Ishikawa (cell line): ENCODE results near the gene RPL10L.

Experiments
- CEBPB ChIP-seq: IDR thresholded peaks from 2 replicates; pipeline ENCODE4 v1.6.1; 2012
- CREB1 ChIP-seq: IDR thresholded peaks from 2 replicates; pipeline ENCODE4 v1.6.1; 2012; ENCODE audit warnings: low read depth
- EGR1 ChIP-seq: IDR thresholded peaks from 2 replicates; pipeline ENCODE4 v1.6.1; 2012
- EP300 ChIP-seq: IDR thresholded peaks from 2 replicates; pipeline ENCODE4 v1.6.1; 2012; ENCODE audit warnings: borderline replicate concordance
- FOXM1 ChIP-seq: IDR thresholded peaks from 2 replicates; pipeline ENCODE4 v1.6.1; 2012; ENCODE audit warnings: low read depth, borderline replicate concordance
- MAX ChIP-seq: IDR thresholded peaks from 2 replicates; pipeline ENCODE4 v1.6.1; 2012
- NFIC ChIP-seq: IDR thresholded peaks from 2 replicates; pipeline ENCODE4 v1.6.1; 2012
- RAD21 ChIP-seq: IDR thresholded peaks from 2 replicates; pipeline ENCODE4 v1.6.1; 2012; ENCODE audit warnings: low read depth
- REST ChIP-seq: IDR thresholded peaks from 2 replicates; pipeline ENCODE4 v1.6.1; 2012; ENCODE audit warnings: low read depth, mild to moderate bottlenecking
- TAF1 ChIP-seq: IDR thresholded peaks from 2 replicates; pipeline ENCODE4 v1.6.1; 2012; ENCODE audit warnings: low read depth, mild to moderate bottlenecking
- TCF12 ChIP-seq: IDR thresholded peaks from 2 replicates; pipeline ENCODE4 v1.6.1; 2012; ENCODE audit warnings: low read depth
- TEAD4 ChIP-seq: IDR thresholded peaks from 2 replicates; pipeline ENCODE4 v1.6.1; 2012
- USF1 ChIP-seq: IDR thresholded peaks from 2 replicates; pipeline ENCODE4 v1.6.1; 2012
- YY1 ChIP-seq: IDR thresholded peaks from 2 replicates; pipeline ENCODE4 v1.6.1; 2012; ENCODE audit warnings: low read depth
- ZBTB7A ChIP-seq: IDR thresholded peaks from 2 replicates; pipeline ENCODE4 v1.6.1; 2012; ENCODE audit warnings: low read depth

RPL10L gene

GRCh38 chr14:46651526-46652144 lies at the start of gene RPL10L:
Gene RPL10L, minus strand, starts transcription at chr14:46651781. Its CDS starts 45 bp downstream, at chr14:46651736.
- TF ChIP-seq TCF12 (no peak), CEBPB (no peak), NFIC (no peak), TEAD4 (no peak), ZBTB7A (no peak), YY1 (no peak), USF1 (no peak)

- TF ChIP-seq TCF12 (no peak), TAF1 (no peak), MAX (no peak), TEAD4 (no peak), NFIC (no peak), ZBTB7A (no peak), EGR1 (no peak), EP300 (no peak), USF1 (no peak), YY1 (no peak), CEBPB (no peak), FOXM1 (no peak), CREB1 (no peak), REST (no peak), RAD21 (no peak)
Observed at GRCh38 chr14:46691819-46692218, 40.2 kb upstream of the RPL10L start.

GRCh38 chr14:46686652-46687051 lies 35.1 kb upstream of the RPL10L start:
- TF ChIP-seq TCF12 (no peak), USF1 (no peak), EP300 (no peak), MAX (no peak), TEAD4 (no peak), CREB1 (no peak), ZBTB7A (no peak)

- no peak for TF ChIP-seq CEBPB
- TF ChIP-seq ZBTB7A, result no peak
- TF ChIP-seq MAX, result no peak
- TF ChIP-seq TAF1, result no peak
- TF ChIP-seq TEAD4, result no peak
- no peak for TF ChIP-seq YY1
- TF ChIP-seq TCF12, result no peak
- no peak for TF ChIP-seq EP300
- TF ChIP-seq FOXM1, result no peak
- no peak for TF ChIP-seq CREB1
- no peak for TF ChIP-seq USF1
- TF ChIP-seq NFIC, result no peak
- no peak for TF ChIP-seq RAD21
- TF ChIP-seq REST, result no peak
- TF ChIP-seq EGR1, result no peak
Observed at GRCh38 chr14:46672128-46672527, 20.5 kb upstream of the RPL10L start.

GRCh38 chr14:46663382-46663781 lies 11.8 kb upstream of the RPL10L start:
- no peak for TF ChIP-seq YY1
- no peak for TF ChIP-seq TAF1
- TF ChIP-seq TCF12, result no peak
- no peak for TF ChIP-seq RAD21
- TF ChIP-seq CREB1, result no peak
- no peak for TF ChIP-seq USF1
- TF ChIP-seq ZBTB7A, result no peak
- TF ChIP-seq REST, result no peak
- no peak for TF ChIP-seq CEBPB
- no peak for TF ChIP-seq EGR1
